HepG2 (cell line): ENCODE results near the gene CAD. TPM values are rescaled to one million over a fixed set of nuclear protein-coding genes. Genes with fewer than 3 reads are reported as not detected.

Source experiments
- CBX1 ChIP-seq: IDR thresholded peaks from one replicate; pipeline ENCODE4 v1.6.1; 2016; ENCODE audit warnings: antibody characterized with exemption, low read depth
- CEBPG ChIP-seq: IDR thresholded peaks from 2 replicates; pipeline ENCODE4 v1.6.1; 2016
- CHCHD3 ChIP-seq: sonication (generic); formaldehyde crosslinking; IDR thresholded peaks from 2 replicates; pipeline ENCODE4 v1.8.0; 2022; ENCODE audit warnings: mild to moderate bottlenecking, missing genetic modification reagents, moderate library complexity
- FLYWCH1 ChIP-seq: sonication (generic); formaldehyde crosslinking; IDR thresholded peaks from 2 replicates; pipeline ENCODE4 v1.8.1; 2023; ENCODE audit warnings: mild to moderate bottlenecking, missing genetic modification reagents
- HCFC1 ChIP-seq: fragments of 150-350 bp; IDR thresholded peaks from 2 replicates; pipeline ENCODE4 v1.6.1; 2014; ENCODE audit warnings: low read depth, low read length
- HIC2 ChIP-seq: sonication (generic); formaldehyde crosslinking; IDR thresholded peaks from 2 replicates; pipeline ENCODE4 v1.9.0; 2022; ENCODE audit warnings: low read depth, missing genetic modification reagents
- IRF1 ChIP-seq: sonication (generic); formaldehyde crosslinking; IDR thresholded peaks from 2 replicates; pipeline ENCODE4 v1.4.0; 2020; ENCODE audit warnings: low read depth, mild to moderate bottlenecking, missing genetic modification reagents
- MIXL1 ChIP-seq: IDR thresholded peaks from 2 replicates; pipeline ENCODE4 v1.6.1; 2016
- MXD4 ChIP-seq: IDR thresholded peaks from 2 replicates; pipeline ENCODE4 v1.6.1; 2016; ENCODE audit warnings: mild to moderate bottlenecking, missing biosample characterization, missing genetic modification reagents
- MYPOP ChIP-seq: sonication (generic); formaldehyde crosslinking; IDR thresholded peaks from 2 replicates; pipeline ENCODE4 v1.8.1; 2023; ENCODE audit warnings: mild to moderate bottlenecking, moderate library complexity, missing genetic modification reagents
- NFAT5 ChIP-seq: sonication (generic); formaldehyde crosslinking; IDR thresholded peaks from 2 replicates; pipeline ENCODE4 v1.4.0; 2020; ENCODE audit warnings: missing genetic modification reagents
- PLRG1 ChIP-seq: fragments of 450-650 bp; conservative IDR thresholded peaks from 2 replicates; pipeline ENCODE4 v1.6.1; 2016
- RAD51 ChIP-seq: fragments of 450-650 bp; IDR thresholded peaks from 2 replicates; pipeline ENCODE4 v1.6.1; 2016; ENCODE audit warnings: borderline replicate concordance
- SNAPC2 ChIP-seq: sonication (generic); formaldehyde crosslinking; IDR thresholded peaks from 2 replicates; pipeline ENCODE4 v1.8.1; 2022; ENCODE audit warnings: mild to moderate bottlenecking, missing genetic modification reagents
- SP1 ChIP-seq, 2 experiments: fragments of 450-650 bp in 1 of 2; sonication (generic) in 1 of 2; formaldehyde crosslinking in 1 of 2; IDR thresholded peaks; 2 replicates each; pipeline versions ENCODE4 v1.4.0 to v1.6.1; 2016 to 2020; ENCODE audit warnings: missing genetic modification reagents in 1 of 2
- ZNF687 ChIP-seq: sonication (generic); formaldehyde crosslinking; IDR thresholded peaks from 2 replicates; pipeline ENCODE4 v1.5.1; 2020; ENCODE audit warnings: mild to moderate bottlenecking, missing genetic modification reagents, moderate library complexity
- ZNF746 ChIP-seq: sonication (generic); formaldehyde crosslinking; IDR thresholded peaks from 2 replicates; pipeline ENCODE4 v1.8.0; 2022; ENCODE audit warnings: mild to moderate bottlenecking, missing genetic modification reagents
- ZNF749 ChIP-seq: sonication (generic); formaldehyde crosslinking; IDR thresholded peaks from 2 replicates; pipeline ENCODE4 v1.8.0; 2022; ENCODE audit warnings: mild to moderate bottlenecking, missing genetic modification reagents, moderate library complexity, borderline replicate concordance
- ZNF83 ChIP-seq: sonication (generic); formaldehyde crosslinking; IDR thresholded peaks from 2 replicates; pipeline ENCODE4 v1.4.0; 2020; ENCODE audit warnings: missing genetic modification reagents, mild to moderate bottlenecking, borderline replicate concordance
- polyA plus RNA-seq, 8 experiments: library from polyadenylated mRNA; depleted of rRNA in 3 of 8; stranded (reverse) in 7 of 8; unstranded in 1 of 8; fragments of >200 nt; fragmentation: Illumina TruSeq in 4 of 8; extraction: Trizol in 4 of 8; gene quantifications; 2 replicates each; pipeline versions ENCODE4 v1.2.1 to v1.2.3, GENCODE V29; 2011 to 2016; ENCODE audit warnings: low read depth in 4 of 8, missing spikeins in 1 of 8, mixed read lengths in 1 of 8; ENCODE audit not compliant: insufficient read depth in 1 of 8
- total RNA-seq, 5 experiments: library from RNA; depleted of rRNA; stranded (reverse); fragments of >200 nt; fragmentation: Illumina TruSeq; extraction: Trizol; gene quantifications; 2 replicates each; pipeline ENCODE4 v1.2.3, GENCODE V29; 2016; ENCODE audit warnings: low read depth in 1 of 5

Gene CAD
- total and polyA plus RNA-seq, 2 of the 13 experiments (the other 11 are each of a cell fraction or from before 2014, with no cell fraction given), result 21.7 to 37.0 TPM

- TF ChIP-seq ZNF687 (CRISPR knock-in tag) (0 out of 2 replicates have a peak, but pooled peaks have one; percentile 17), PLRG1 (no peak), HIC2 (CRISPR knock-in tag) (peak; percentile 21; the same call in 1 of the 2 replicates), ZNF83 (CRISPR knock-in tag) (no peak), ZNF749 (no peak), CHCHD3 (no peak), MIXL1 (CRISPR knock-in tag) (no peak), ZNF746 (CRISPR knock-in tag) (no peak), NFAT5 (no peak), RAD51 (no peak), SNAPC2 (no peak), MYPOP (CRISPR knock-in tag) (no peak), HCFC1 (no peak), CEBPG (CRISPR knock-in tag) (no peak), SP1 (IDR thresholded peaks at IDR 0.05) (no peak), SP1 (CRISPR knock-in tag; IDR thresholded peaks at IDR 0.05) (no peak), IRF1 (CRISPR knock-in tag) (no peak), FLYWCH1 (no peak), MXD4 (CRISPR knock-in tag) (no peak), CBX1 (no peak)
Measured at GRCh38 chr2:27291865-27292264, 74.7 kb downstream of the CAD start (continued).
